GM12878 (cell line): ENCODE data around the gene LDLRAD4. TPM values are rescaled to one million over a fixed set of nuclear protein-coding genes. Genes with fewer than 3 reads are reported as not detected.

ENCODE experiments used
- ATAC-seq: fragments of 200-7000 bp; cut with Tn5 transposase; 3 replicates; pipeline ENCODE4 v1.9.1; 2020; ENCODE audit warnings: mild to moderate bottlenecking, moderate library complexity
- BruUV-seq: library from RNA; stranded (reverse); fragments of 400-500 nt; replicated peaks from 2 replicates; lab custom pipeline; 2021; lab: Mats Ljungman, UMichigan
- CTCF ChIA-PET: fragments of 300-600 bp; sonication (Branson Sonifier 250); formaldehyde crosslinking; extraction: SDS; loops from one replicate; lab custom pipeline; 2021; ENCODE audit warnings: inconsistent platforms; lab: Yijun Ruan, JAX
- POLR2A ChIA-PET: fragments of 350-600 bp; formaldehyde crosslinking; extraction: SDS; loops from one replicate; lab custom pipeline; 2021; ENCODE audit warnings: inconsistent platforms; lab: Charles Lee
- RAD21 ChIA-PET: fragments of 300-600 bp; sonication (Branson Sonifier 250); formaldehyde crosslinking; loops from one replicate; lab custom pipeline; 2023; ENCODE audit warnings: antibody characterized with exemption; ENCODE audit not compliant: unreplicated experiment; lab: Charles Lee
- SMC1A ChIA-PET: fragments of 300-600 bp; sonication (Branson Sonifier 250); formaldehyde crosslinking; loops from one replicate; lab custom pipeline; 2023; ENCODE audit not compliant: unreplicated experiment, uncharacterized antibody; lab: Charles Lee
- DNase-seq: peaks from one replicate; pipeline ENCODE4 v3.0.0-alpha.2; 2011; ENCODE audit warnings: low read depth, low spot score
- FAIRE-seq: peaks from 3 replicates; lab custom pipeline; 2011; peaks lifted over from hg19 to GRCh38; lab: Jason Lieb, UNC
- H2AFZ ChIP-seq: 2 replicates; pipeline ENCODE4 v1.6.0; 2011; ENCODE audit warnings: low read depth, low read length, control low read depth; ENCODE audit not compliant: control insufficient read depth
- H3K27ac ChIP-seq: 2 replicates; pipeline ENCODE4 v1.5.1; 2011; ENCODE audit warnings: control low read depth; ENCODE audit not compliant: control insufficient read depth, insufficient read depth
- H3K27me3 ChIP-seq, 2 experiments: replicated peaks in 1 of 2; 2 replicates each; pipeline versions ENCODE4 v1.6.0 to v1.6.1; 2011; ENCODE audit warnings: low read length in 1 of 2; ENCODE audit not compliant: control insufficient read depth in 2 of 2, insufficient read depth in 2 of 2
- H3K36me3 ChIP-seq, 2 experiments: 2 replicates each; pipeline ENCODE4 v1.5.1; 2011; ENCODE audit warnings: low read length in 1 of 2; ENCODE audit not compliant: control insufficient read depth in 2 of 2, insufficient read depth in 2 of 2
- H3K4me1 ChIP-seq: 2 replicates; pipeline ENCODE4 v1.6.1; 2011; ENCODE audit warnings: mild to moderate bottlenecking, low read length, moderate library complexity, mixed read lengths; ENCODE audit not compliant: control insufficient read depth, insufficient read depth
- H3K4me2 ChIP-seq: 2 replicates; pipeline ENCODE4 v1.6.0; 2011; ENCODE audit warnings: control low read depth; ENCODE audit not compliant: control insufficient read depth, insufficient read depth
- H3K4me3 ChIP-seq: fragments of 200-600 bp; sonication (generic); 2 replicates; pipeline ENCODE4 v1.5.1; 2016
- H3K79me2 ChIP-seq: 2 replicates; pipeline ENCODE4 v1.6.0; 2011; ENCODE audit warnings: low read length; ENCODE audit not compliant: control insufficient read depth, insufficient read depth
- H3K9ac ChIP-seq: 2 replicates; pipeline ENCODE4 v1.8.0; 2011; ENCODE audit warnings: low read length, control low read depth, mixed read lengths; ENCODE audit not compliant: control insufficient read depth, insufficient read depth
- H3K9me3 ChIP-seq: replicated peaks from 3 replicates; pipeline ENCODE4 v1.5.1; 2011; ENCODE audit warnings: mild to moderate bottlenecking, low read length; ENCODE audit not compliant: control insufficient read depth, insufficient read depth
- H4K20me1 ChIP-seq: 2 replicates; pipeline ENCODE4 v1.6.0; 2011; ENCODE audit not compliant: control insufficient read depth, insufficient read depth
- ESRRA ChIP-seq: IDR thresholded peaks from 2 replicates; pipeline ENCODE4 v1.6.1; 2012; ENCODE audit warnings: mild to moderate bottlenecking, low read length, improper control_type of control experiment
- NFYA ChIP-seq: IDR thresholded peaks from 2 replicates; pipeline ENCODE4 v1.6.1; 2011; ENCODE audit warnings: low read depth, mild to moderate bottlenecking, low read length, improper control_type of control experiment, borderline replicate concordance
- RAD21 ChIP-seq: IDR thresholded peaks from 2 replicates; pipeline ENCODE4 v1.6.1; 2011; ENCODE audit warnings: mild to moderate bottlenecking, low read depth, low read length, moderate library complexity; ENCODE audit not compliant: insufficient read depth
- SMC3 ChIP-seq: IDR thresholded peaks from 2 replicates; pipeline ENCODE4 v1.6.1; 2011; ENCODE audit warnings: low read length, improper control_type of control experiment, borderline replicate concordance
- WGBS: methylation state at CpG from one replicate; pipeline ENCODE4 v1.1.6; 2016; ENCODE audit warnings: low lambda C conversion rate; ENCODE audit not compliant: insufficient replicate concordance, insufficient coverage; ENCODE audit errors: missing lambda C conversion rate; 5-methylcytosine and 5-hydroxymethylcytosine counted together
- in situ Hi-C: fragments of 300-500 bp; cut with MboI; formaldehyde crosslinking; loops from 9 replicates; pipeline ENCODE4 v1.14.3; 2018; ENCODE audit warnings: mixed read lengths
- intact Hi-C: fragments of 100-400 bp; cut with micrococcal nuclease; formaldehyde crosslinking; loops from one replicate; pipeline ENCODE4 v1.14.2; 2022; ENCODE audit not compliant: unreplicated experiment
- polyA plus RNA-seq, 11 experiments: library from polyadenylated mRNA; depleted of rRNA in 4 of 11; unstranded in 6 of 11; stranded (reverse) in 5 of 11; fragments of >200 nt; fragmentation: Nextera tagmentation in 4 of 11; fragmentation: Illumina TruSeq in 1 of 11; extraction: Ambion mirVana in 4 of 11; extraction: Trizol in 1 of 11; gene quantifications; 1 replicate in 1 of 11; 2 replicates in 10 of 11; pipeline versions ENCODE4 v1.2.1 to v1.2.3, GENCODE V29; 2011 to 2016; ENCODE audit warnings: inconsistent platforms in 2 of 11, missing spikeins in 2 of 11, low read depth in 1 of 11
- total RNA-seq, 4 experiments: library from RNA; depleted of rRNA in 3 of 4; stranded (reverse); fragments of >200 nt in 3 of 4; fragmentation: Illumina TruSeq in 1 of 4; extraction: Trizol in 1 of 4; gene quantifications; 2 replicates each; pipeline versions ENCODE4 v1.2.1 to v1.2.3, GENCODE V29; 2013 to 2021
- TF ChIP-seq, protein P1 (sequence below): IDR thresholded peaks from 2 replicates; pipeline ENCODE4 v1.6.1; 2012; ENCODE audit warnings: low read depth, low read length, improper control_type of control experiment
- TF ChIP-seq, protein P2 (sequence below), 3 experiments: IDR thresholded peaks in 2 of 3; conservative IDR thresholded peaks in 1 of 3; 2 replicates each; pipeline ENCODE4 v1.5.1; 2011; ENCODE audit warnings: low read depth in 3 of 3, low read length in 3 of 3, mild to moderate bottlenecking in 3 of 3, control low read depth in 2 of 3, moderate library complexity in 2 of 3, inconsistent platforms in 1 of 3, mixed read lengths in 1 of 3; ENCODE audit not compliant: control insufficient read depth in 2 of 3, insufficient read depth in 1 of 3; ENCODE audit errors: extremely low read depth in 1 of 3

Gene LDLRAD4
- total and polyA plus RNA-seq, 10 of the 15 experiments (the other 5 are each of a cell fraction or from before 2014, with no cell fraction given), result 2.7 to 16.8 (median 11.2) TPM

DNA sequence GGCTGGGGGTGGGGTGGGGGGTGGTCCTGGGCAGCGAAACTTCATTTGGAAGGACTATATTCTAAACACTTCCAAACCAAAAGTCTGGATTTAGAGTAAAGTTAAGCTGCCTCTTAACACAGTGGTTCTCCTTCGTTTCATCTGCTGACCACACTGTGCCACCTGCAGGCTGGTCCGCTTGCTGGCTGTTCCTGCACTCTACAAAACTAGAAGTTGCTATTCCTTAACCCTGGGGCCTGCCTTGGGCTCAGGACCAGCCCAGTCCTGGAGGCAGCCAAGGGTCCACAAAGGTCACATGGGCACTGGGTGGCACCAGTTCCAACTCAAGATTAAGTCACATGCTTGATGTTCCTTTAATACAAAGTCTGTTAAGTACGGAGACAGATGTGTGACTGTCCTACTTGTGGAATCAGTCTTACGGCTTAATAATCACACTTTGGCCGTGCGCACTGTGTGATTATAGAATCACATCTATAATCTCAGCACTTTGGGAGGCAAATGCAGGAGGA is 312.4 kb downstream of the LDLRAD4 start:
- H3K4me1 ChIP-seq, result no peaks in the 10 kb centered on the region
- ATAC-seq, result peak; percentile 77
- intact Hi-C loops, result loop anchor here (10.0 kb wide), 1 partner anchor 316 kb away; the partner anchor contains the start of gene LDLRAD4
- H3K27me3 ChIP-seq, result peaks cover 0 to 3% of the 10 kb centered on the region in 2 experiments; a peak in 2 of 4 replicates
- no peak overlapping the region for H3K4me2 ChIP-seq
- H4K20me1 ChIP-seq, result no peaks in the 10 kb centered on the region
- ChIA-PET RAD21 (interaction anchor here (1.0 to 1.6 kb wide), 2 partner anchors 315 to 371 kb away, joined by 3 to 11 read pairs; no protein-coding TSS in a partner anchor), SMC1A (interaction anchor here (0.6 to 2.7 kb wide), 2 partner anchors 166 to 315 kb away, joined by 3 to 15 read pairs; no protein-coding TSS in a partner anchor), POLR2A (no interaction called here), CTCF (interaction anchor here (0.6 to 4.5 kb wide), 5 partner anchors 8 to 374 kb away, joined by 3 to 26 read pairs (median 3); no protein-coding TSS in a partner anchor)
- H3K36me3 ChIP-seq, result no peaks in the 10 kb centered on the region
- no peaks in the 10 kb centered on the region for H3K9me3 ChIP-seq
- H2AFZ ChIP-seq, result no peak overlapping the region
- no peak overlapping the region for H3K27ac ChIP-seq
- DNase-seq, result no peak
- FAIRE-seq, result no peak
- in situ Hi-C loops, result no loop called here
- 34% methylated on average over 7 of the region's 7 CpGs for WGBS
- H3K4me3 ChIP-seq, result no peak overlapping the region
- BruUV-seq, result no TSS peak
- TF ChIP-seq SMC3 (peak; percentile 45; the same call in 1 of the 2 replicates), NFYA (no peak), RAD21 (peak; percentile 52), ESRRA (no peak)
- TF ChIP-seq, protein P1, sequence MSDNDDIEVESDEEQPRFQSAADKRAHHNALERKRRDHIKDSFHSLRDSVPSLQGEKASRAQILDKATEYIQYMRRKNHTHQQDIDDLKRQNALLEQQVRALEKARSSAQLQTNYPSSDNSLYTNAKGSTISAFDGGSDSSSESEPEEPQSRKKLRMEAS, result no peak
- TF ChIP-seq, protein P2, sequence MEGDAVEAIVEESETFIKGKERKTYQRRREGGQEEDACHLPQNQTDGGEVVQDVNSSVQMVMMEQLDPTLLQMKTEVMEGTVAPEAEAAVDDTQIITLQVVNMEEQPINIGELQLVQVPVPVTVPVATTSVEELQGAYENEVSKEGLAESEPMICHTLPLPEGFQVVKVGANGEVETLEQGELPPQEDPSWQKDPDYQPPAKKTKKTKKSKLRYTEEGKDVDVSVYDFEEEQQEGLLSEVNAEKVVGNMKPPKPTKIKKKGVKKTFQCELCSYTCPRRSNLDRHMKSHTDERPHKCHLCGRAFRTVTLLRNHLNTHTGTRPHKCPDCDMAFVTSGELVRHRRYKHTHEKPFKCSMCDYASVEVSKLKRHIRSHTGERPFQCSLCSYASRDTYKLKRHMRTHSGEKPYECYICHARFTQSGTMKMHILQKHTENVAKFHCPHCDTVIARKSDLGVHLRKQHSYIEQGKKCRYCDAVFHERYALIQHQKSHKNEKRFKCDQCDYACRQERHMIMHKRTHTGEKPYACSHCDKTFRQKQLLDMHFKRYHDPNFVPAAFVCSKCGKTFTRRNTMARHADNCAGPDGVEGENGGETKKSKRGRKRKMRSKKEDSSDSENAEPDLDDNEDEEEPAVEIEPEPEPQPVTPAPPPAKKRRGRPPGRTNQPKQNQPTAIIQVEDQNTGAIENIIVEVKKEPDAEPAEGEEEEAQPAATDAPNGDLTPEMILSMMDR (IDR thresholded peaks at IDR 0.05 in 2 of 3, conservative IDR thresholded peaks at IDR 0.05 in 1 of 3; ENCODE audit: control insufficient read depth in 2 of 3, extremely low read depth in 1 of 3, insufficient read depth in 1 of 3, low read depth in 3 of 3, low read length in 3 of 3), result peak; percentile 33 to 52 (median 43); a peak in 5 of 6 replicates
- H3K79me2 ChIP-seq, result no peaks in the 10 kb centered on the region
- no peak overlapping the region for H3K9ac ChIP-seq
